Nephron progenitor cell (in vitro differentiated cells): ENCODE data around the gene BCKDHB.
A peak's percentile ranks its signal among the peaks of the same experiment; 100 is the strongest.

Experiments used
- DNase-seq: peaks from one replicate; pipeline ENCODE4 v3.0.0; 2021
- H3K27ac Mint-ChIP-seq: 2 replicates; pipeline ENCODE4 v1.8.0; 2021; ENCODE audit warnings: mild to moderate bottlenecking, moderate library complexity, mixed read lengths
- H3K27me3 Mint-ChIP-seq: 2 replicates; pipeline ENCODE4 v1.8.0; 2021; ENCODE audit warnings: mild to moderate bottlenecking, low read depth, mixed read lengths; ENCODE audit not compliant: poor library complexity
- H3K36me3 Mint-ChIP-seq: 2 replicates; pipeline ENCODE4 v1.8.0; 2021; ENCODE audit warnings: low read depth, mixed read lengths
- H3K4me1 Mint-ChIP-seq: 2 replicates; pipeline ENCODE4 v1.8.0; 2021; ENCODE audit warnings: mixed read lengths
- H3K4me3 Mint-ChIP-seq: 2 replicates; pipeline ENCODE4 v1.8.0; 2021; ENCODE audit warnings: mild to moderate bottlenecking, moderate library complexity, mixed read lengths
- H3K9me3 Mint-ChIP-seq: 2 replicates; pipeline ENCODE4 v1.8.0; 2021; ENCODE audit warnings: mild to moderate bottlenecking, moderate library complexity, mixed read lengths
- TF ChIP-seq, protein P1 (sequence below): fragments of 200-600 bp; sonication (generic); IDR thresholded peaks from 2 replicates; pipeline ENCODE4 v1.5.0; 2021; ENCODE audit warnings: antibody characterized with exemption

Gene BCKDHB

DNA sequence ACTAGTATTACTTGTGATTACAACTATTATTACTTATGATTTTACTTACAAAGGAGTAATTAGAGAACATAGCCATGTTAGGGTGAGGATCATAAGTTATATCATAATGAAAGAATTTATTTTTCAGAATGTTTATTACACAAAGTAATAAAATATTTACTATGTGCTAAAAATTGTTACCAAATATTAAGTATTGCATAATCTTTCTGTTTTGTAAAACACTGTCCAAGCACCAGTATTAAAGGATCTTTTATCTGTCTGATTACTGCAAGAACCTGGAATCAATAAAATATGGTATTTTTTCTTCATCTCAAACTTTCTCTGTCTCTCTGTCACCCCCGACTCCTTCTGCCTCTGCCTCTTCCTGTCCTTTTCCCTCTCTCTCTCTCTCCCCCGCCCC is 250.1 kb downstream of the BCKDHB start:
- no peaks in the 10 kb centered on the region for H3K27me3 Mint-ChIP-seq

GRCh38 chr6:80357081-80357480 is 250.6 kb downstream of the BCKDHB start:
- peak overlapping the region; percentile 34 for H3K27ac Mint-ChIP-seq
- H3K27me3 Mint-ChIP-seq = no peaks in the 10 kb centered on the region
- peaks cover 11% of the 10 kb centered on the region for H3K36me3 Mint-ChIP-seq
- H3K9me3 Mint-ChIP-seq = no peaks in the 10 kb centered on the region
- TF ChIP-seq, protein P1, sequence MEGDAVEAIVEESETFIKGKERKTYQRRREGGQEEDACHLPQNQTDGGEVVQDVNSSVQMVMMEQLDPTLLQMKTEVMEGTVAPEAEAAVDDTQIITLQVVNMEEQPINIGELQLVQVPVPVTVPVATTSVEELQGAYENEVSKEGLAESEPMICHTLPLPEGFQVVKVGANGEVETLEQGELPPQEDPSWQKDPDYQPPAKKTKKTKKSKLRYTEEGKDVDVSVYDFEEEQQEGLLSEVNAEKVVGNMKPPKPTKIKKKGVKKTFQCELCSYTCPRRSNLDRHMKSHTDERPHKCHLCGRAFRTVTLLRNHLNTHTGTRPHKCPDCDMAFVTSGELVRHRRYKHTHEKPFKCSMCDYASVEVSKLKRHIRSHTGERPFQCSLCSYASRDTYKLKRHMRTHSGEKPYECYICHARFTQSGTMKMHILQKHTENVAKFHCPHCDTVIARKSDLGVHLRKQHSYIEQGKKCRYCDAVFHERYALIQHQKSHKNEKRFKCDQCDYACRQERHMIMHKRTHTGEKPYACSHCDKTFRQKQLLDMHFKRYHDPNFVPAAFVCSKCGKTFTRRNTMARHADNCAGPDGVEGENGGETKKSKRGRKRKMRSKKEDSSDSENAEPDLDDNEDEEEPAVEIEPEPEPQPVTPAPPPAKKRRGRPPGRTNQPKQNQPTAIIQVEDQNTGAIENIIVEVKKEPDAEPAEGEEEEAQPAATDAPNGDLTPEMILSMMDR = no peak
- DNase-seq = no peak
- peaks cover 4% of the 10 kb centered on the region for H3K4me1 Mint-ChIP-seq
- H3K4me3 Mint-ChIP-seq = no peak overlapping the region

More for the DNA sequence above, 250.1 kb downstream of the BCKDHB start:
- no peak for DNase-seq
- no peak overlapping the region for H3K4me3 Mint-ChIP-seq
- H3K27ac Mint-ChIP-seq = no peak overlapping the region
- TF ChIP-seq, protein P1 = no peak
- H3K4me1 Mint-ChIP-seq = peaks cover 4% of the 10 kb centered on the region
- H3K9me3 Mint-ChIP-seq = no peaks in the 10 kb centered on the region
- H3K36me3 Mint-ChIP-seq = peaks cover 11% of the 10 kb centered on the region

DNA sequence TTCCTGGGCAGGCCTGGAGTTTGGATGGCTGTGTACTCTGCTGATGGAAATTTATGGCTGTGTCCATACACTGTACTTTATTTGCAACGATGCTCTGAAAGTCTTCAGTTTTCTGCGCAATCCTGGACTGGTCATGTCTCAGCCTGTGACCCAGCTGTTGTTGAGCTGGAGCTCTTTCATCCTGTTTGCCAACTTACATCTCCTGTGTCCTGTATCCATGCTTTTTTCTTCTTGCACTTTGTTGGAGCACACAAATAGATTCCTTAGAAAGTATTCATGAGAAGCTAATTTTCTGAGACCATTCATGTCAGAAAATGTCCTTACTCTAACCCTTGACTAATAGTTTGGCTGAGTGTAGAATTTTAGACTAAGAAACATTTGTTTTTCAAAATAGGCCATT is 251.2 kb downstream of the BCKDHB start:
- no peak overlapping the region for H3K4me3 Mint-ChIP-seq

GRCh38 chr6:80363501-80364122 is 257.1 kb downstream of the BCKDHB start:
- Mint-ChIP-seq H3K4me3 (no peak overlapping the region), H3K27me3 (no peaks in the 10 kb centered on the region), H3K9me3 (no peaks in the 10 kb centered on the region), H3K4me1 (peaks cover 5% of the 10 kb centered on the region), H3K27ac (no peak overlapping the region), H3K36me3 (peaks cover under 1% of the 10 kb centered on the region)
- no peak for DNase-seq
- TF ChIP-seq, protein P1 = no peak

More for the DNA sequence above, 251.2 kb downstream of the BCKDHB start:
- TF ChIP-seq, protein P1 = no peak
- no peaks in the 10 kb centered on the region for H3K27me3 Mint-ChIP-seq
- H3K27ac Mint-ChIP-seq = peak overlapping the region; percentile 11
- no peak for DNase-seq
- H3K4me1 Mint-ChIP-seq = peaks cover 4% of the 10 kb centered on the region
- no peaks in the 10 kb centered on the region for H3K9me3 Mint-ChIP-seq
- H3K36me3 Mint-ChIP-seq = peaks cover 11% of the 10 kb centered on the region

- no peak overlapping the region for H3K4me3 Mint-ChIP-seq
- no peaks in the 10 kb centered on the region for H3K27me3 Mint-ChIP-seq
- H3K9me3 Mint-ChIP-seq = no peaks in the 10 kb centered on the region
- no peak for DNase-seq
- no peak overlapping the region for H3K27ac Mint-ChIP-seq
- H3K36me3 Mint-ChIP-seq = no peaks in the 10 kb centered on the region
- H3K4me1 Mint-ChIP-seq = peaks cover 5% of the 10 kb centered on the region
- TF ChIP-seq, protein P1 = no peak
Observed at GRCh38 chr6:80364149-80364548, 257.7 kb downstream of the BCKDHB start.

- Mint-ChIP-seq H3K27ac (no peak overlapping the region), H3K9me3 (peaks cover 4% of the 10 kb centered on the region), H3K27me3 (no peaks in the 10 kb centered on the region), H3K36me3 (no peaks in the 10 kb centered on the region), H3K4me1 (peaks cover 5% of the 10 kb centered on the region), H3K4me3 (no peak overlapping the region)
- TF ChIP-seq, protein P1 = no peak
- DNase-seq = no peak
Observed at GRCh38 chr6:80366051-80366450, 259.6 kb downstream of the BCKDHB start.
